Hepatocyte (in vitro differentiated cells): Measurements from ENCODE around the gene SRRM2.

Experiments
- EZH2 ChIP-seq: fragments of 200-600 bp; sonication (generic); IDR thresholded peaks from 2 replicates; pipeline ENCODE4 v1.6.1; 2016; ENCODE audit warnings: antibody characterized with exemption, mild to moderate bottlenecking, borderline replicate concordance
- EZH2phosphoT487 ChIP-seq: fragments of 200-600 bp; sonication (generic); IDR thresholded peaks from one replicate; pipeline ENCODE4 v1.6.1; 2018; ENCODE audit warnings: antibody characterized with exemption, mild to moderate bottlenecking, low read depth, moderate library complexity; ENCODE audit not compliant: unreplicated experiment, severe bottlenecking
- TF ChIP-seq, protein P1 (sequence below): fragments of 200-600 bp; sonication (generic); IDR thresholded peaks from 2 replicates; pipeline ENCODE4 v1.5.1; 2016; ENCODE audit warnings: antibody characterized with exemption, mild to moderate bottlenecking; ENCODE audit not compliant: poor library complexity

DNA sequence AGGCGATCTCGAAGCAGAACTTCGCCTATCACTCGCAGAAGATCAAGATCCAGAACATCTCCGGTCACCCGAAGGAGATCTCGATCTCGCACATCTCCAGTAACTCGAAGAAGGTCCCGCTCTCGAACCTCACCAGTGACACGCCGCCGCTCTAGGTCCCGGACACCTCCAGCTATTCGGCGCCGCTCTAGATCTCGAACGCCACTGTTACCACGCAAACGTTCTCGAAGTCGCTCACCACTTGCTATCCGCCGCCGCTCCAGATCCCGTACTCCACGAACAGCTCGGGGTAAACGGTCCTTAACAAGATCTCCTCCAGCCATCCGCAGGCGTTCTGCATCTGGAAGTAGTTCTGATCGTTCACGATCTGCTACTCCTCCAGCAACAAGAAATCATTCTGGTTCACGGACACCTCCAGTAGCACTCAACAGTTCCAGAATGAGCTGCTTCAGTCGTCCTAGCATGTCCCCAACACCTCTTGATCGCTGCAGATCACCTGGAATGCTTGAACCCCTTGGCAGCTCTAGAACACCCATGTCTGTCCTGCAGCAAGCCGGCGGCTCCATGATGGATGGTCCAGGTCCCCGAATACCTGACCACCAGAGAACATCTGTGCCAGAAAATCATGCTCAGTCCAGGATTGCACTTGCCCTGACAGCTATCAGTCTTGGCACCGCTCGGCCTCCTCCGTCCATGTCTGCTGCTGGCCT, 14.1 kb downstream of the SRRM2 start:
- TF ChIP-seq, protein P1, sequence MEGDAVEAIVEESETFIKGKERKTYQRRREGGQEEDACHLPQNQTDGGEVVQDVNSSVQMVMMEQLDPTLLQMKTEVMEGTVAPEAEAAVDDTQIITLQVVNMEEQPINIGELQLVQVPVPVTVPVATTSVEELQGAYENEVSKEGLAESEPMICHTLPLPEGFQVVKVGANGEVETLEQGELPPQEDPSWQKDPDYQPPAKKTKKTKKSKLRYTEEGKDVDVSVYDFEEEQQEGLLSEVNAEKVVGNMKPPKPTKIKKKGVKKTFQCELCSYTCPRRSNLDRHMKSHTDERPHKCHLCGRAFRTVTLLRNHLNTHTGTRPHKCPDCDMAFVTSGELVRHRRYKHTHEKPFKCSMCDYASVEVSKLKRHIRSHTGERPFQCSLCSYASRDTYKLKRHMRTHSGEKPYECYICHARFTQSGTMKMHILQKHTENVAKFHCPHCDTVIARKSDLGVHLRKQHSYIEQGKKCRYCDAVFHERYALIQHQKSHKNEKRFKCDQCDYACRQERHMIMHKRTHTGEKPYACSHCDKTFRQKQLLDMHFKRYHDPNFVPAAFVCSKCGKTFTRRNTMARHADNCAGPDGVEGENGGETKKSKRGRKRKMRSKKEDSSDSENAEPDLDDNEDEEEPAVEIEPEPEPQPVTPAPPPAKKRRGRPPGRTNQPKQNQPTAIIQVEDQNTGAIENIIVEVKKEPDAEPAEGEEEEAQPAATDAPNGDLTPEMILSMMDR, result no peak
- TF ChIP-seq EZH2phosphoT487 (no peak), EZH2 (no peak)
